GM23248 (cell line): ENCODE data around the gene EBF3. TPM values are rescaled to one million over a fixed set of nuclear protein-coding genes. Genes with fewer than 3 reads are reported as not detected.

ENCODE experiments used
- DNase-seq: peaks from one replicate; pipeline ENCODE4 v3.0.0-alpha.2; 2015
- H2AFZ ChIP-seq: fragments of 200-600 bp; sonication (generic); 2 replicates; pipeline ENCODE4 v1.6.1; 2016; ENCODE audit warnings: antibody characterized with exemption
- H3F3A ChIP-seq: fragments of 200-600 bp; sonication (generic); 2 replicates; pipeline ENCODE4 v1.6.1; 2016; ENCODE audit warnings: mild to moderate bottlenecking, antibody characterized with exemption, mixed run types; ENCODE audit not compliant: insufficient read depth
- H3K27ac ChIP-seq: fragments of 200-600 bp; sonication (generic); 2 replicates; pipeline ENCODE4 v1.5.1; 2016; ENCODE audit warnings: mild to moderate bottlenecking
- H3K27me3 ChIP-seq: fragments of 200-600 bp; sonication (generic); replicated peaks from 2 replicates; pipeline ENCODE4 v1.6.1; 2016; ENCODE audit warnings: mild to moderate bottlenecking; ENCODE audit not compliant: insufficient read depth
- H3K36me3 ChIP-seq: fragments of 200-600 bp; sonication (generic); 2 replicates; pipeline ENCODE4 v1.6.1; 2016; ENCODE audit warnings: low read depth, mild to moderate bottlenecking
- H3K4me1 ChIP-seq: fragments of 200-600 bp; sonication (generic); 2 replicates; pipeline ENCODE4 v1.6.1; 2016; ENCODE audit warnings: mild to moderate bottlenecking; ENCODE audit not compliant: insufficient read depth
- H3K4me2 ChIP-seq: fragments of 200-600 bp; sonication (generic); one replicate; pipeline ENCODE4 v1.6.1; 2016; ENCODE audit warnings: mild to moderate bottlenecking; ENCODE audit not compliant: unreplicated experiment
- H3K4me3 ChIP-seq: fragments of 200-600 bp; sonication (generic); 2 replicates; pipeline ENCODE4 v1.5.1; 2016; ENCODE audit warnings: mild to moderate bottlenecking
- H3K79me2 ChIP-seq: fragments of 200-600 bp; sonication (generic); 2 replicates; pipeline ENCODE4 v1.6.1; 2016; ENCODE audit warnings: mild to moderate bottlenecking; ENCODE audit not compliant: insufficient read depth
- H3K9ac ChIP-seq: fragments of 200-600 bp; sonication (generic); 2 replicates; pipeline ENCODE4 v1.6.1; 2016; ENCODE audit warnings: mild to moderate bottlenecking
- H3K9me2 ChIP-seq: fragments of 200-600 bp; sonication (generic); 2 replicates; pipeline ENCODE4 v1.6.1; 2016; ENCODE audit warnings: mixed run types, mild to moderate bottlenecking, moderate library complexity; ENCODE audit not compliant: insufficient read depth
- H3K9me3 ChIP-seq: fragments of 200-600 bp; sonication (generic); one replicate; pipeline ENCODE4 v1.6.1; 2017; ENCODE audit warnings: low read depth
- H4K20me1 ChIP-seq: fragments of 200-600 bp; sonication (generic); 2 replicates; pipeline ENCODE4 v1.6.0; 2016; ENCODE audit not compliant: insufficient read depth
- EZH2 ChIP-seq: fragments of 200-600 bp; sonication (generic); IDR thresholded peaks from 2 replicates; pipeline ENCODE4 v1.6.1; 2018; ENCODE audit warnings: antibody characterized with exemption, mild to moderate bottlenecking; ENCODE audit not compliant: insufficient read depth, poor library complexity, severe bottlenecking
- EZH2phosphoT487 ChIP-seq: fragments of 200-600 bp; sonication (generic); IDR thresholded peaks from 2 replicates; pipeline ENCODE4 v1.6.1; 2018; ENCODE audit warnings: antibody characterized with exemption, moderate library complexity, mild to moderate bottlenecking, low read depth; ENCODE audit not compliant: insufficient read depth
- WGBS, 2 experiments: methylation state at CpG; one replicate each; pipeline ENCODE4 v1.1.6; 2015 to 2017; ENCODE audit warnings: low lambda C conversion rate in 2 of 2, low coverage in 1 of 2; ENCODE audit errors: missing lambda C conversion rate in 2 of 2; 5-methylcytosine and 5-hydroxymethylcytosine counted together
- in situ Hi-C: fragments of 300-500 bp; cut with MboI; formaldehyde crosslinking; loops from 2 replicates; pipeline ENCODE4 v1.15.0; 2020
- polyA plus RNA-seq: library from polyadenylated mRNA; unstranded; fragments of >200 nt; fragmentation: Nextera tagmentation; extraction: Ambion mirVana; gene quantifications from 2 replicates; pipeline ENCODE4 v1.2.1, GENCODE V29; 2016
- total RNA-seq: library from RNA; depleted of rRNA; stranded (reverse); fragments of >200 nt; shearing (Covaris generic); gene quantifications from 2 replicates; pipeline ENCODE4 v1.2.3, GENCODE V29; 2014

Gene EBF3
- total and polyA plus RNA-seq, 2 experiments from 2014 or later, result 0.15 to 0.43 TPM

- DNase-seq, result no peak
- Histone ChIP-seq H4K20me1 (no peaks in the 10 kb centered on the region), H2AFZ (no peak overlapping the region), H3K4me1 (peaks cover 7% of the 10 kb centered on the region; the same call in 1 of the 2 replicates), H3K27ac (no peak overlapping the region), H3K9me3 (no peaks in the 10 kb centered on the region), H3K4me2 (no peak overlapping the region), H3F3A (no peaks in the 10 kb centered on the region), H3K79me2 (no peaks in the 10 kb centered on the region), H3K4me3 (no peak overlapping the region), H3K36me3 (no peaks in the 10 kb centered on the region), H3K9me2 (no peaks in the 10 kb centered on the region), H3K27me3 (peaks cover 47% of the 10 kb centered on the region), H3K9ac (no peak overlapping the region)
- in situ Hi-C loops, result loop anchor here (25.0 kb wide), 1 partner anchor 936 kb away; no protein-coding TSS in a partner anchor
- TF ChIP-seq EZH2phosphoT487, result no peak
- TF ChIP-seq EZH2, result no peak
- WGBS, 2 experiments, result 38 to 46% methylated on average over 39 to 49 of the region's 59 CpGs
Observed at GRCh38 chr10:129972966-129973673, 9.0 kb upstream of the EBF3 start.

- H3K9me2 ChIP-seq, result no peaks in the 10 kb centered on the region
- H3K4me1 ChIP-seq, result peaks cover 7% of the 10 kb centered on the region; the same call in 1 of the 2 replicates
- H2AFZ ChIP-seq, result peak overlapping the region; percentile 53; the same call in 1 of the 2 replicates
- H3K9me3 ChIP-seq, result no peaks in the 10 kb centered on the region
- in situ Hi-C loops, result loop anchor here (25.0 kb wide), 1 partner anchor 935 kb away; no protein-coding TSS in a partner anchor
- peaks cover 54% of the 10 kb centered on the region for H3K27me3 ChIP-seq
- DNase-seq, result peak; percentile 50
- no peak overlapping the region for H3K27ac ChIP-seq
- peak overlapping the region; percentile 62 for H3K4me2 ChIP-seq
- no peaks in the 10 kb centered on the region for H3F3A ChIP-seq
- no peaks in the 10 kb centered on the region for H3K36me3 ChIP-seq
- TF ChIP-seq EZH2 (peak; percentile 89), EZH2phosphoT487 (no peak)
- H3K9ac ChIP-seq, result peak overlapping the region; percentile 12; the same call in 1 of the 2 replicates
- H3K79me2 ChIP-seq, result no peaks in the 10 kb centered on the region
- no peaks in the 10 kb centered on the region for H4K20me1 ChIP-seq
- WGBS, 2 experiments, result 4 to 6% methylated on average over 45 to 51 of the region's 84 CpGs
- peak overlapping the region; percentile 62 for H3K4me3 ChIP-seq
Observed at GRCh38 chr10:129972145-129972965, 8.3 kb upstream of the EBF3 start.

- TF ChIP-seq EZH2 (peak; percentile 98), EZH2phosphoT487 (no peak)
- Histone ChIP-seq H3K27me3 (peaks cover 61% of the 10 kb centered on the region), H3K9me3 (no peaks in the 10 kb centered on the region), H3K4me1 (peaks cover 7% of the 10 kb centered on the region; the same call in 1 of the 2 replicates), H3K36me3 (no peaks in the 10 kb centered on the region), H3K9ac (peak overlapping the region; percentile 12; the same call in 1 of the 2 replicates), H3K4me3 (peak overlapping the region; percentile 62), H3K4me2 (peak overlapping the region; percentile 62), H2AFZ (peak overlapping the region; percentile 53; the same call in 1 of the 2 replicates), H3F3A (no peaks in the 10 kb centered on the region), H4K20me1 (no peaks in the 10 kb centered on the region), H3K79me2 (no peaks in the 10 kb centered on the region), H3K9me2 (no peaks in the 10 kb centered on the region), H3K27ac (no peak overlapping the region)
- in situ Hi-C loops, result loop anchor here (25.0 kb wide), 1 partner anchor 934 kb away; no protein-coding TSS in a partner anchor
- WGBS, 2 experiments, result 2% methylated on average over 61 to 71 of the region's 84 CpGs
- peak; percentile 81 for DNase-seq
Observed at GRCh38 chr10:129971381-129972144, 7.5 kb upstream of the EBF3 start.
